Suprapubic skin (tissue), 4 donors: ENCODE measurements around the gene MTCL1.

Experiments used
- CTCF ChIP-seq, 2 donors: fragments of 200-600 bp in 1 of 2; fragments of 450-650 bp in 1 of 2; sonication (generic) in 1 of 2; IDR thresholded peaks; one replicate each; pipeline ENCODE4 v1.5.1; 2016 to 2019; ENCODE audit warnings: antibody characterized with exemption in 2 of 2, mild to moderate bottlenecking in 1 of 2, moderate library complexity in 1 of 2
- EP300 ChIP-seq: sonication (generic); formaldehyde crosslinking; IDR thresholded peaks from one replicate; pipeline ENCODE4 v1.6.1; 2017; ENCODE audit warnings: antibody characterized with exemption
- POLR2A ChIP-seq, 2 donors: fragments of 450-650 bp; IDR thresholded peaks; one replicate each; pipeline ENCODE4 v1.6.1; 2017; ENCODE audit warnings: antibody characterized with exemption in 2 of 2, mild to moderate bottlenecking in 2 of 2, moderate library complexity in 2 of 2
- POLR2AphosphoS5 ChIP-seq, 3 donors: sonication (generic); formaldehyde crosslinking; IDR thresholded peaks; one replicate each; pipeline ENCODE4 v1.6.1; 2017; ENCODE audit warnings: antibody characterized with exemption in 3 of 3

GRCh38 chr18:8799001-8799400 is 93.6 kb downstream of the MTCL1 start:
- TF ChIP-seq POLR2AphosphoS5 (IDR thresholded peaks at IDR 0.05) (no peak), CTCF (IDR thresholded peaks at IDR 0.05) (no peak), POLR2A (IDR thresholded peaks at IDR 0.05) (no peak), EP300 (no peak)
